HepG2 (cell line): ENCODE results near the gene YIPF5. TPM values are rescaled to one million over a fixed set of nuclear protein-coding genes. Genes with fewer than 3 reads are reported as not detected.

Experiments
- CTCF ChIP-seq: sonication (generic); formaldehyde crosslinking; IDR thresholded peaks from 2 replicates; pipeline ENCODE4 v1.5.0; 2020; ENCODE audit warnings: mild to moderate bottlenecking, missing genetic modification reagents, moderate library complexity
- PBX3 ChIP-seq: sonication (generic); formaldehyde crosslinking; IDR thresholded peaks from 2 replicates; pipeline ENCODE4 v1.8.1; 2023; ENCODE audit warnings: missing genetic modification reagents, inconsistent platforms, borderline replicate concordance
- POGZ ChIP-seq: sonication (generic); formaldehyde crosslinking; IDR thresholded peaks from 2 replicates; pipeline ENCODE4 v1.4.0; 2020; ENCODE audit warnings: mild to moderate bottlenecking, missing genetic modification reagents
- RFXAP ChIP-seq: sonication (generic); formaldehyde crosslinking; IDR thresholded peaks from 2 replicates; pipeline ENCODE4 v1.4.0; 2020; ENCODE audit warnings: missing genetic modification reagents, borderline replicate concordance
- SP1 ChIP-seq, 2 experiments: fragments of 450-650 bp in 1 of 2; sonication (generic) in 1 of 2; formaldehyde crosslinking in 1 of 2; IDR thresholded peaks; 2 replicates each; pipeline versions ENCODE4 v1.4.0 to v1.6.1; 2016 to 2020; ENCODE audit warnings: missing genetic modification reagents in 1 of 2
- TBX2 ChIP-seq: sonication (generic); formaldehyde crosslinking; IDR thresholded peaks from 2 replicates; pipeline ENCODE4 v1.5.0; 2020; ENCODE audit warnings: missing genetic modification reagents, mild to moderate bottlenecking, borderline replicate concordance
- ZBTB37 ChIP-seq: sonication (generic); formaldehyde crosslinking; IDR thresholded peaks from 2 replicates; pipeline ENCODE4 v1.4.0; 2020; ENCODE audit warnings: mild to moderate bottlenecking, missing genetic modification reagents
- ZNF337 ChIP-seq: sonication (generic); formaldehyde crosslinking; IDR thresholded peaks from 2 replicates; pipeline ENCODE4 v1.5.1; 2020; ENCODE audit warnings: missing genetic modification reagents, low read depth, mild to moderate bottlenecking, borderline replicate concordance
- ZNF34 ChIP-seq: sonication (generic); formaldehyde crosslinking; IDR thresholded peaks from 2 replicates; pipeline ENCODE4 v1.4.0; 2020; ENCODE audit warnings: mild to moderate bottlenecking, missing genetic modification reagents, borderline replicate concordance
- ZNF557 ChIP-seq: sonication (generic); formaldehyde crosslinking; IDR thresholded peaks from 2 replicates; pipeline ENCODE4 v1.4.0; 2020; ENCODE audit warnings: missing genetic modification reagents
- ZNF564 ChIP-seq: sonication (generic); formaldehyde crosslinking; IDR thresholded peaks from 2 replicates; pipeline ENCODE4 v1.8.1; 2023; ENCODE audit warnings: mild to moderate bottlenecking, missing genetic modification reagents
- ZNF713 ChIP-seq: sonication (generic); formaldehyde crosslinking; IDR thresholded peaks from 2 replicates; pipeline ENCODE4 v1.4.0; 2020; ENCODE audit warnings: mild to moderate bottlenecking, missing genetic modification reagents
- ZNF891 ChIP-seq: sonication (generic); formaldehyde crosslinking; IDR thresholded peaks from 2 replicates; pipeline ENCODE4 v1.5.0; 2020; ENCODE audit warnings: mild to moderate bottlenecking, missing genetic modification reagents
- polyA plus RNA-seq, 8 experiments: library from polyadenylated mRNA; depleted of rRNA in 3 of 8; stranded (reverse) in 7 of 8; unstranded in 1 of 8; fragments of >200 nt; fragmentation: Illumina TruSeq in 4 of 8; extraction: Trizol in 4 of 8; gene quantifications; 2 replicates each; pipeline versions ENCODE4 v1.2.1 to v1.2.3, GENCODE V29; 2011 to 2016; ENCODE audit warnings: low read depth in 4 of 8, missing spikeins in 1 of 8, mixed read lengths in 1 of 8; ENCODE audit not compliant: insufficient read depth in 1 of 8
- total RNA-seq, 5 experiments: library from RNA; depleted of rRNA; stranded (reverse); fragments of >200 nt; fragmentation: Illumina TruSeq; extraction: Trizol; gene quantifications; 2 replicates each; pipeline ENCODE4 v1.2.3, GENCODE V29; 2016; ENCODE audit warnings: low read depth in 1 of 5
- TF ChIP-seq, protein P1 (sequence below): sonication (generic); formaldehyde crosslinking; IDR thresholded peaks from 2 replicates; pipeline ENCODE4 v1.5.1; 2020; ENCODE audit warnings: mild to moderate bottlenecking, missing genetic modification reagents

YIPF5 gene
- total and polyA plus RNA-seq, 2 of the 13 experiments (the other 11 are each of a cell fraction or from before 2014, with no cell fraction given): 61.4 to 73.6 TPM

DNA sequence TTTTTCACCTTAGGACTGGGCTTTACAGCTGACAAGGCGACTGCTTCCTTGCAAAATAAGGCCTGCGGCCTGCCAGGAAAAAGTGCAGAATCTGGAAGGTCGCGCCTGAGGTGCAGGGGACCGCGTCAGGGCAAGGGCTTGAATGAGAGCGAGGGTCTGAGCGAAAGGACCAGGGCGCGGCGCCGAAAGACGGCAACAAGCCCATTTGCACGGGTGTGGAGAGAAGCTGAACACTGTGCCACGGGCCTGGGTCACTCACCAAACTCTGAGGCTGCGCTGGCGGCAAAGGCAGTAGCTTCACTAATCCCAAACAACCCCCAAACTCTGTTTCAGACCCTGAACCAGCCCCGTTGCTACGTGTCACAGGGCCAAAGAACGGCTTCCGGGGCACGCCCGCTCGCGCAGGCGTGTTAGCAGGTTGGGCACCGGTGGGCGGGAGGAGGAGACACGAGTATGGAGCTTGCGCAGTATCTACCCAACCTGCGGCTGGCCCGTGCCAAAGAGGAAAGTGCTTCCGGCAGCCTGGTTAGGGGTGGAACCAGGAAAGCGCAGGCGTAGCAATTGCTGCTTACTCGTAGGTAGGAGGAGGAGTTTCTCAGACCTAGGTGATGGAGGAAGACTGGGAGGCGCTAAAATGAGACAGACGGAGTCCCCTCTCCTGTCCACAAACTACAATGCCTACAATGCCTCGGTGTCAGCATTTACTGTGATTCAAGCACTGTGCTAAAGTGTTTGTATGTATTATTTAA lies at the start of gene YIPF5, which contains the start of gene KCTD16 (continued):
- no peak for TF ChIP-seq ZNF34 (CRISPR knock-in tag)
- TF ChIP-seq ZNF564 (CRISPR knock-in tag): no peak
- 0 out of 2 replicates have a peak, but pooled peaks have one; percentile 30 for TF ChIP-seq ZNF557 (CRISPR knock-in tag)
- no peak for TF ChIP-seq ZBTB37 (CRISPR knock-in tag)
- TF ChIP-seq TBX2: peak; percentile 41
- no peak for TF ChIP-seq ZNF713
- no peak for TF ChIP-seq PBX3
- 0 out of 2 replicates have a peak, but pooled peaks have one; percentile 17 for TF ChIP-seq ZNF337 (CRISPR knock-in tag)
- TF ChIP-seq, protein P1, sequence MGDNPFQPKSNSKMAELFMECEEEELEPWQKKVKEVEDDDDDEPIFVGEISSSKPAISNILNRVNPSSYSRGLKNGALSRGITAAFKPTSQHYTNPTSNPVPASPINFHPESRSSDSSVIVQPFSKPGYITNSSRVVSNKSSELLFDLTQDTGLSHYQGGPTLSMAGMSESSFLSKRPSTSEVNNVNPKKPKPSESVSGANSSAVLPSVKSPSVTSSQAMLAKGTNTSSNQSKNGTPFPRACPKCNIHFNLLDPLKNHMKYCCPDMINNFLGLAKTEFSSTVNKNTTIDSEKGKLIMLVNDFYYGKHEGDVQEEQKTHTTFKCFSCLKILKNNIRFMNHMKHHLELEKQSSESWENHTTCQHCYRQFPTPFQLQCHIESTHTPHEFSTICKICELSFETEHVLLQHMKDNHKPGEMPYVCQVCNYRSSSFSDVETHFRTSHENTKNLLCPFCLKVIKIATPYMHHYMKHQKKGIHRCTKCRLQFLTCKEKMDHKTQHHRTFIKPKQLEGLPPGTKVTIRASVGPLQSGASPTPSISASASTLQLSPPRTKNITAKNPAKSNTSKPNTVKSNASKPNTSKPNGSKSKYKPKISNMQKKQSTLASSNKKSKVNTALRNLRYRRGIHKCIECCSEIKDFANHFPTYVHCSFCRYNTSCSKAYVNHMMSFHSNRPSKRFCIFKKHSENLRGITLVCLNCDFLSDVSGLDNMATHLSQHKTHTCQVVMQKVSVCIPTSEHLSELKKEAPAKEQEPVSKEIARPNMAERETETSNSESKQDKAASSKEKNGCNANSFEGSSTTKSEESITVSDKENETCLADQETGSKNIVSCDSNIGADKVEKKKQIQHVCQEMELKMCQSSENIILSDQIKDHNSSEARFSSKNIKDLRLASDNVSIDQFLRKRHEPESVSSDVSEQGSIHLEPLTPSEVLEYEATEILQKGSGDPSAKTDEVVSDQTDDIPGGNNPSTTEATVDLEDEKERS (CRISPR knock-in tag): peak; percentile 54; the same call in 1 of the 2 replicates
- TF ChIP-seq ZNF891 (CRISPR knock-in tag): peak; percentile 85; the same call in 1 of the 2 replicates
- TF ChIP-seq POGZ (CRISPR knock-in tag): peak; percentile 86
- peak; percentile 75; the same call in 1 of the 2 replicates for TF ChIP-seq RFXAP (CRISPR knock-in tag)
- no peak for TF ChIP-seq SP1 (IDR thresholded peaks at IDR 0.05)
- no peak for TF ChIP-seq SP1 (CRISPR knock-in tag; IDR thresholded peaks at IDR 0.05)
- TF ChIP-seq CTCF (CRISPR knock-in tag): no peak
